GM12865 (cell line): ENCODE measurements around the gene ADGRB2.

Source experiments
- DNase-seq: peaks from one replicate; pipeline ENCODE4 v3.0.0; 2010; ENCODE audit warnings: low read depth
- H3K4me3 ChIP-seq: 2 replicates; pipeline ENCODE4 v1.5.1; 2011; ENCODE audit warnings: mild to moderate bottlenecking, low read depth, low read length, control low read depth
- TF ChIP-seq, protein P1 (sequence below): IDR thresholded peaks from 2 replicates; pipeline ENCODE4 v1.5.1; 2011; ENCODE audit warnings: low read length, control low read depth, low read depth, inconsistent platforms; ENCODE audit not compliant: insufficient read depth; ENCODE audit errors: missing control alignments

The ADGRB2 gene

DNA sequence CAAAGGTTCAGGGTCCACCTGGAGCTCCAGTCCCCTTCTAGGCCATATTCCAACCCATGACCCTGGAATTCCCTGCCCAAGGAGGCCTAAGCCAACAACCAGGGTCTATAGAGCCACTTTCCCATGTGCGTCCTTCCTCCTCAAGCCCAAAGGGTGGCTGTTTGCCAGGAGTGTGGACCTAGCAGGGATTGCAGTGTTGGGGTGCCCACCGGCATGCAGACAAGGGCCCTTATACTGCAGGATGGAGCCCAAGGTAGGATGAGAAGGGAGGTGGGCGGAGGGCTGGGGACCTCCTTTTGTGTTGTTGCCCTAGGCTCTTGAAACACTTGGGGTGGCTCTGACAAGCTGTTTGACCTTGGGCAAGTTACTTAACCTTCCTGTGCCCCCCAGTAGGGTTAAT lies 19.7 kb upstream of the ADGRB2 start:
- TF ChIP-seq, protein P1, sequence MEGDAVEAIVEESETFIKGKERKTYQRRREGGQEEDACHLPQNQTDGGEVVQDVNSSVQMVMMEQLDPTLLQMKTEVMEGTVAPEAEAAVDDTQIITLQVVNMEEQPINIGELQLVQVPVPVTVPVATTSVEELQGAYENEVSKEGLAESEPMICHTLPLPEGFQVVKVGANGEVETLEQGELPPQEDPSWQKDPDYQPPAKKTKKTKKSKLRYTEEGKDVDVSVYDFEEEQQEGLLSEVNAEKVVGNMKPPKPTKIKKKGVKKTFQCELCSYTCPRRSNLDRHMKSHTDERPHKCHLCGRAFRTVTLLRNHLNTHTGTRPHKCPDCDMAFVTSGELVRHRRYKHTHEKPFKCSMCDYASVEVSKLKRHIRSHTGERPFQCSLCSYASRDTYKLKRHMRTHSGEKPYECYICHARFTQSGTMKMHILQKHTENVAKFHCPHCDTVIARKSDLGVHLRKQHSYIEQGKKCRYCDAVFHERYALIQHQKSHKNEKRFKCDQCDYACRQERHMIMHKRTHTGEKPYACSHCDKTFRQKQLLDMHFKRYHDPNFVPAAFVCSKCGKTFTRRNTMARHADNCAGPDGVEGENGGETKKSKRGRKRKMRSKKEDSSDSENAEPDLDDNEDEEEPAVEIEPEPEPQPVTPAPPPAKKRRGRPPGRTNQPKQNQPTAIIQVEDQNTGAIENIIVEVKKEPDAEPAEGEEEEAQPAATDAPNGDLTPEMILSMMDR = no peak
- no peak overlapping the region for H3K4me3 ChIP-seq
- no peak for DNase-seq

DNA sequence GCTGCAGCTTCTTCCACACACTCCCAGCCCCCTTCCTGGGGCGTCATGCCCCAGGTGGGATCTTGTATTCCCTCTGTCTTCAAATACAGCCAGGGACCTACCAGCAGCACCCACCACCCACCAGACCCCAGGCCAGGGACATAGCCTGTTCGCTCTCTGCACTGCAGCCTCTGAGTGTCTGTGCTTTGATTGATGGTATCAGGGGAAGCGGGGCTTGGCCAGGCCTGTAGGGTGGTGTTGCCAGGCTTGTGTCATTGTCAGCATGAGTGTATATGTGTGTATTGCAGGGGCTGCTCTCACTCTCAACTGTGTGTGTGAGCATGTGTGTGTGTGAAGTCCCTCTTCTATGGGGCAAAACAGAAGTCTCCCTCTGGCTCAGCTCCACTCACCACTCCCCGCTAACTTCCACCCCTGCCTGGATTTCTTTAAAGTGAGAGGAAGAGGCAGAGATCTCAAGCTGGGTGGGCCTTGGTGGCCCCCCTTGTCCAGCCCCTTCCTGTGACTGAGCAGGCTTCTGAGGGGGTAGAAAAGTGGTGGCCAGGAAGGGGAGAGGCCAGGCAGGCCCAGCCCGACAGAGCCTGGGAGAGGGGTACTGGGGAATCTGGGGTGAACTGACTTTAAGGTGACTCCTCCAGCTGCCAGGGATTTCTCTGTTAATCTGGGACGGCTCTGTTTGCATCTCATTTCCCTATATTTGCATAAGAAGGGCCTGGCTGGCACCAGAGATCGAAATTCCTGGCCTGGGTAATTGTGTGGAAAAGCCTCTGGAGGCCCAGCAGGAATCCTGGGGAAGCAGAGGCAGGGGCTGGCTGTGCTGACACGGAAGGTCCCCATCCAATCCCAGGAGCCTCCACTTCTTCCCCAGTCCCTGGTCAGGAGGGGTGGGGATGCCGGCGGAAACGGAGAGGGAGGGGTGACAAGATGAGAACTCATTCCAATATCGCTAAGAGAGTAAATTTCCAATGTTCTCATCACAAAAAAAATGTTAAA lies 18.6 kb upstream of the ADGRB2 start:
- DNase-seq = no peak
- TF ChIP-seq, protein P1 = no peak

DNA sequence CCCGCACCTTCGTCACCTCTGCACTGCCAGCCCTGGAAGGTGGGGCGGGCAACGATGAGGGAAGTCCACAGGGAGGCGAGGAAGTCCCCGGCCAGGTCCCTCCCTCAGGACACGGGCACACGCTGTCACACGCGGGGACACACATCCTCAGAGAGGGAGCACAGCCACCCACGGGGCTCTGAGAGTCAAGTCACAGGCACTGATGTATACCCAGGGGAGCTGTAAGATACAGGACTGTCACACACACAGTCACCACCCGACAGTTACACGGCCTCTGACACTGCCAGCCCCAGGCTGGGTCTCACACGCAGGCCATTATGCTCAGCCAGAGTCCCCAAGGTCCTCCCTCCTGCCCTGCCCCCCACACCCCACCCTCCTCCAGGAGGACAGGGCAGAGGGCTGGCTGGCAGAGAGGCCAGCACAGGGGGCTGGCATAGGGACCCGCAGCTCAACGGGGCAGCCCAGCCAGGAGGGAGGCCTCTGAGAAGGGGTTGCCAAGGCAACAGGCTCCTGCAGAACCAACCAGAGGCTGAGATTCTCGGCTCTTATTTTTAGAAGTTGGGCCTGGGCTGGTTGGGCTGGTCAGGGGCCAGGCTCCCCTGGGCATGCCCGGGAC lies 17.7 kb upstream of the ADGRB2 start:
- DNase-seq = no peak
- TF ChIP-seq, protein P1 = no peak
- no peak overlapping the region for H3K4me3 ChIP-seq

More for the DNA sequence above, 18.6 kb upstream of the ADGRB2 start:
- H3K4me3 ChIP-seq = no peak overlapping the region

DNA sequence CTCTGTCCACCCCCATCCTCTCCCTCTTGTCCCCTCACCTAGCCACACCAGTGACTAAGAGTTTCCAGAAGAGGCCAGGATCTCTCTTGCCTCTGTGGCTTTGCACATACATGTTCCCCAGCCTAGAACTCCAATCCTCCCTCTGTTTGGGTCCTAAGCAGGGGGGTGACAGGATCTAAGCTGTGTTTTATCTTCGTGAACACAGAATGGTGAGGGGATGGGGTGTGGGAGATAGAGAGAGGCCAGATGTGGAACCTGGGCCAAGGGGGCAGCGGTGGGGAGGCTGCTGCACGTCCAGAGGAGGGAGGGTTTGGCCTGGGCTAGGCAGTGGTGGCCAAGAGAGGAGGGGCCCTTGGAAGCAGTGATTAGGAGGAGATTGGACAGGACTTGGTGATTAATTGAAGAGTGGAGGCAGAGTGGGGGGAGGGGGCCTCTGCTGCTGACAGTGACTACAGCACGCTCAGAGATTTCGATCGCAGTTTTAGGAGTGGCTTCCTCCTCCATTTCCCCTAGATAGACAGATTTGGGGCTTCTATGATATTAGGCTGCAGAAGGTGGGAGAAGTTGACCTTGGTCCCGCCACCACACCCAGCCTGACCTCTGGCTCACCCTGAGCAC lies 17.1 kb upstream of the ADGRB2 start:
- H3K4me3 ChIP-seq = no peak overlapping the region
- TF ChIP-seq, protein P1 = no peak
- DNase-seq = no peak

DNA sequence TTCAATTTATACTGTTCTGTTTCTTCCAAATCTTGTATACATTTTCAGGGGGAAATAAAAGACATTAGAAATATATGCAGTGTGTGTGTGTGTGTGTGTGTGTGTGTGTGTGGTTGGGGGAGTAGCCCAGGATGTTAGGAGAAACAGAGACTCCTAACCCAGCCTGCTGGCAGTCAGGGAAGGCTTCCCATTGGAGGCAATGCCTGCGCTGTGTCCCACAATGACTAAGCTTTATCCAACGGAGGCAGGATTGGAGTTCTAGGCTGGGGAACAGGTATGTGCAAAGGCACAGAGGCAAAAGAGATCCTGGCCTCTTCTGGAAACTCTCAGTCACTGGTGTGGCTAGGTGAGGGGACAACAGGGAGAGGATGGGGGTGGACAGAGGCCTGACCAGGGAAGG lies 16.5 kb upstream of the ADGRB2 start:
- DNase-seq = no peak
- TF ChIP-seq, protein P1 = no peak
- H3K4me3 ChIP-seq = no peak overlapping the region

DNA sequence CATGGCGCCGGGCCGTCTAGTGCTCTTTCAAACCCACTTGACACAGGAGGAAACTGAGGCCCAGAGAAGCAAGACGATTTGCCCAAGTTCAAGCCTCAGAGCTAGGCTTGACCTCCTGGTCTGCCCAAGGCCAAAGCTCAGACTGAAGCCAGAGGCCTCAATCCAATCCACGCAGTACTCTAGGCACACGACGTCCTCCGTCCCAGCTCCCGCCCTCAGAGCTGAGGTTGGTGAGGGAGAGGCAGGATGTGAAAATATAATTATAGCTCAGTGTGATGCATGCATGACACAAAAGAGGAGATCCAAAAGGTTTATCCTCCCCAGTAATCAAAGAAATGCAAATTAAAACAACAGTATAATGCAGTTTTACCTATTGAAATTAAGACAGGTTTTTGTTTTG lies 15.5 kb upstream of the ADGRB2 start:
- no peak for DNase-seq
- H3K4me3 ChIP-seq = no peak overlapping the region
- TF ChIP-seq, protein P1 = no peak
